ENCODE measurements around the gene KCND1.

Gene KCND1

DNA sequence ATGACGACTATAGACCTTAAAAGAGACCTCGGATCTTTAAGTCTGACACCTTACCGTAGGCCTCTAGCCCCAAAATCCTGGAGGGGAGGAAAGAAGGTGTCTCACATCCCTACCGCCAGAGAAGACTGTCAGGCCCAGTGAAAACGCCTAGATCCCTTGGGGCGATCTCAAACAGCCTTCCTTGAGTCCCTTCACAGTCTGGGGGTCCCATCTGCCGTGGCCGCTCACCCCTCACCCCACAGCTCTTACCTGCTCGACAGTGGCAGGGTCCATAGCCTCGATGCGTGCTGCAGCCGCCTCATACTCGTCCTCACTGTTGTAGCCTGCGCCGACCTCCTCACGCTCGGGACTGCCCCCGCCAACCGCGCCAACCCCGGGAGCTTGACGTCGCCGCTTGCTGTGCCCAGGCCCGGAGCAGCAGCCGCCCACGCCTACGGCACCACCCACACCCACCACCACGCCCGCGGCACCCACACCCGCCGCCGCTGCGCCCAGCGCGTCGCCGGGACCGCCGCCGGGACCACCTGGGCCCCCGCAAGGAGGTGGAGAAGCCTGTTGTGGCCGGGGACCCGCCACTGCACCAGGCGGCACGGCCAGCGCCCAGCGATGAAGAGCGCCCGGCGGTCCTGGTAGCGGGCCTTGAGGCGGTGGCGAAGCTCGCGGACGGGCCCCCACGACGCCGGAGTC, 14.8 kb downstream of the KCND1 start:
- DNase-seq (ENCODE audit: extremely low spot score), result no peak
- POLR2A ChIA-PET, result interaction anchor here (1.7 to 2.0 kb wide), 2 partner anchors 15 to 86 kb away, joined by 4 to 13 read pairs; partner anchors contain the start of gene TFE3
- TF ChIP-seq CTBP1 (IDR thresholded peaks at IDR 0.05; ENCODE audit: borderline replicate concordance) (no peak), FOXK2 (IDR thresholded peaks at IDR 0.05) (no peak), BHLHE40 (IDR thresholded peaks at IDR 0.05; ENCODE audit: borderline replicate concordance) (no peak), LEF1 (IDR thresholded peaks at IDR 0.05; ENCODE audit: borderline replicate concordance) (no peak)
- CTCF ChIA-PET, result no interaction called here

DNA sequence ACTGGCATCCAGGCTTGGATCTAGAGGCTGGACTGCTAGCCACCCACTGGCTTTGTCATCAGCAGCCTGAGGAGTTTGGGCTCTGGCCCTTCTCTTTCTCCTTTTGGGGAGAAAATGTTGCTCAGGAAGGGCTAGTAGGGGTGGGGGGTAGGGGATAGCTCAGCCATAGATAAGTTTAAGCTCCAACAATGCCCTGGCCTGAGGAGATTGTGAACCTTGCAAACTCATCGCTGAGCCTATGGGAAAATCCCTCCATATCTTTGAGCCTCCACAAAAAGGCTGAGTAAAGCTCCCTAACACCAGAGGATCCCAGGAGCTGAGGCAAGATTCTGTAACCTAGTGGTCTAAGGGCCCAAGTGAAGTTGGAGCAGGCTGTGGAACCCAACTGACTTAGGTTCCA, 23.1 kb downstream of the KCND1 start:
- DNase-seq (ENCODE audit: extremely low spot score), result no peak

DNA sequence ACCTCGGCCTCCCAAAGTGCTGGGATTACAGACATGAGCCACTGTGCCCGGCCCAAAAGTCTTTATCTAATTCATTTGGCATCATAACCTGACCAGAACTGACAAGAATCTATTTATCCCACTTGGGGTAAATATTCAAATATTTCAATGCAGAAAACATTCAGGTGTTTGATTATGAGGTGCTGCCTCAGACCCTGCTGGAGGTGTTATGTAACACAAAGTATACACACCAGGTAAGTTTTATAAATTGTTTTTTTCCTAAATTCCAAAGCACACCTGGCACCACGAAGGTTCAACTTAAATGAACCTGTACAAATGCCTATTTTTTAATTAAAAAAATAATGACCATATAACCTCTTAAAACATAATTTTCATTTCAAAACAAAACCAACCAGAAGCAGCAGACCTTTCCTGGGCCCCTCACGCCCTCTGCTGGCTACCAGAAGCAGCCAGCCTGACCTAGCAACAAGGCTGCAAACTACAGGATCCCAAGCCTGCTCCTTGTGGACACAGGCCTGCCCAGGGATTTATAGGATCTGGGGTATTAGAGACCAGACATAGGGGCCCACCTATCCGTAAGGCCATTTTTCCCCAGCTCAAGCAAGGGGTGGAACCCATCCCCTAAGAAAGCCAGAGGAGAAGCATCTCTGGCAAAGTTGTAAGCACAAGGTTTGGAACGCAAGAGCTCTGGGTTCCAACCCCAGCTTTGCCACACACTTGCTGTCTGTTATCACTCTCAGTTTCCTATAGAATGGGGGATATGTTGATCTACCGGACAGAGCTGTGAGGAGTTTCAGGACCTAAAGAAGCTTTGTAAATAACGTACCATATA, 25.9 kb downstream of the KCND1 start:
- ChIA-PET CTCF (interaction anchor here (0.7 to 0.9 kb wide), 2 partner anchors 9 to 98 kb away, joined by 3 to 4 read pairs; no protein-coding TSS in a partner anchor), POLR2A (no interaction called here)
- DNase-seq (ENCODE audit: extremely low spot score), result peak; percentile 77
- TF ChIP-seq LEF1 (IDR thresholded peaks at IDR 0.05; ENCODE audit: borderline replicate concordance), result no peak
- no peak for TF ChIP-seq BHLHE40 (IDR thresholded peaks at IDR 0.05; ENCODE audit: borderline replicate concordance)
- TF ChIP-seq SUZ12 (IDR thresholded peaks at IDR 0.05), result no peak
- TF ChIP-seq CTBP1 (IDR thresholded peaks at IDR 0.05; ENCODE audit: borderline replicate concordance), result no peak
- TF ChIP-seq SP1 (IDR thresholded peaks at IDR 0.05), result no peak
- no peak for TF ChIP-seq ARNT (IDR thresholded peaks at IDR 0.05)
- no peak for TF ChIP-seq FOXM1 (IDR thresholded peaks at IDR 0.05; ENCODE audit: borderline replicate concordance)
- no peak for TF ChIP-seq ZNF384 (IDR thresholded peaks at IDR 0.05)
- TF ChIP-seq TARDBP (IDR thresholded peaks at IDR 0.05), result no peak
- no peak for TF ChIP-seq NFRKB (IDR thresholded peaks at IDR 0.05)
- no peak for TF ChIP-seq ELF4 (IDR thresholded peaks at IDR 0.05)
- TF ChIP-seq, protein P1, sequence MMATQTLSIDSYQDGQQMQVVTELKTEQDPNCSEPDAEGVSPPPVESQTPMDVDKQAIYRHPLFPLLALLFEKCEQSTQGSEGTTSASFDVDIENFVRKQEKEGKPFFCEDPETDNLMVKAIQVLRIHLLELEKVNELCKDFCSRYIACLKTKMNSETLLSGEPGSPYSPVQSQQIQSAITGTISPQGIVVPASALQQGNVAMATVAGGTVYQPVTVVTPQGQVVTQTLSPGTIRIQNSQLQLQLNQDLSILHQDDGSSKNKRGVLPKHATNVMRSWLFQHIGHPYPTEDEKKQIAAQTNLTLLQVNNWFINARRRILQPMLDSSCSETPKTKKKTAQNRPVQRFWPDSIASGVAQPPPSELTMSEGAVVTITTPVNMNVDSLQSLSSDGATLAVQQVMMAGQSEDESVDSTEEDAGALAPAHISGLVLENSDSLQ (IDR thresholded peaks at IDR 0.05), result no peak
- no peak for TF ChIP-seq HDGF (IDR thresholded peaks at IDR 0.05; ENCODE audit: borderline replicate concordance)

More for the DNA sequence above, 23.1 kb downstream of the KCND1 start:
- TF ChIP-seq FOXA1 (IDR thresholded peaks at IDR 0.05) (no peak), L3MBTL2 (conservative IDR thresholded peaks at IDR 0.05) (no peak), ZNF384 (IDR thresholded peaks at IDR 0.05) (no peak)
- POLR2A ChIA-PET, result no interaction called here
- CTCF ChIA-PET, result no interaction called here

DNA sequence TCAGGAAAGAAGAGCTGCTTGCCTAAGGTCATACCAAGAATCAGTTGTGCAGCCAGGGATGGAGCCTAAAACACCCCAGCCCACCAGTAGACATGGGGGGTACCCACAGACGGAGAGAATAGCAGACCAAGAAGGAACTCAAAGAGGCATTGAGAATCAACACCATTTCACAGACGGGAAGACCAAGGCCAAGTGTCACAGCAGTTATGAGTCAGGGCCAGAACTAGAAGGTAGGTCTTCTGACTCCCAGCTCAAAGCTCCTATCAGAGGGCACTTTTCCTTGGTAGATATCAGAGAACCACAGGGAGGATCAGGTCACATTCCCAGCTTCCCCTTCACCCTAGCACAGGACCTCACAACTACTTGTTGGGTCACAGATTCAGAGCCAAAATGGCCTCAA, 28.7 kb downstream of the KCND1 start:
- ChIA-PET CTCF (no interaction called here), POLR2A (no interaction called here)
- DNase-seq (ENCODE audit: extremely low spot score), result no peak
- TF ChIP-seq, protein P1 (IDR thresholded peaks at IDR 0.05), result no peak
- no peak for TF ChIP-seq SUZ12 (IDR thresholded peaks at IDR 0.05)
- no peak for TF ChIP-seq FOXM1 (IDR thresholded peaks at IDR 0.05; ENCODE audit: borderline replicate concordance)
- no peak for TF ChIP-seq ELF4 (IDR thresholded peaks at IDR 0.05)
- no peak for TF ChIP-seq FOXK2 (IDR thresholded peaks at IDR 0.05)
- no peak for TF ChIP-seq BHLHE40 (IDR thresholded peaks at IDR 0.05; ENCODE audit: borderline replicate concordance)
- TF ChIP-seq SP1 (IDR thresholded peaks at IDR 0.05), result no peak
- no peak for TF ChIP-seq CTBP1 (IDR thresholded peaks at IDR 0.05; ENCODE audit: borderline replicate concordance)
- no peak for TF ChIP-seq TARDBP (IDR thresholded peaks at IDR 0.05)
- TF ChIP-seq ARNT (IDR thresholded peaks at IDR 0.05), result no peak
- TF ChIP-seq NFRKB (IDR thresholded peaks at IDR 0.05), result no peak
- TF ChIP-seq FOXA1 (IDR thresholded peaks at IDR 0.05), result no peak
- no peak for TF ChIP-seq LEF1 (IDR thresholded peaks at IDR 0.05; ENCODE audit: borderline replicate concordance)
- no peak for TF ChIP-seq HDGF (IDR thresholded peaks at IDR 0.05; ENCODE audit: borderline replicate concordance)
- TF ChIP-seq L3MBTL2 (conservative IDR thresholded peaks at IDR 0.05), result no peak
- no peak for TF ChIP-seq ZNF384 (IDR thresholded peaks at IDR 0.05)

DNA sequence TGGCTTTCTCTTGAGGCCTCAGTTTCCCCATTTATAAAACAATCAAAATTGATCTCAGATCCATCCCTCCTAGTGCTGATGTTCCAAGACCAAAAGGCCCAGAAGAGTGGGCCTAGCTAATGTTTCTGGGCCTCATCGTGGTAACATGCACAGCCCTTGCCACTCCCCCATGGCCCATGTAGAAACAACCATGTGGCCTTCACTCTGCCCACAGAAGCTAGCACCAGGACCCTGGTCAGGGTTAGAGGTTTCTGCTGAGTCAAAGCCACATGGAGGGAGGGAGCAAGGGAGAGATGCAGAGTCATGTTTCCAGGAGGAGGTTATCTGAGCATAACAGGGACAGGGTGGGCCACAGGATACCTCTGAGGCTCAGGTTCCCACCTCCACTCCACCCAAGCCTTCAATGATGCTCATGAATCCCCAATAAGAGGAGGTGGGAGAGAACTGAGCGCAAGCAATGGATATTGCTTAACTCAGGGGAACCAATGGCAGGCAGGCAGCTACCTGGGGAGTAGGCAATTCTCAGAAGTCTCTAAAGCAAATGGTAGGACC, 31.2 kb downstream of the KCND1 start:
- DNase-seq (ENCODE audit: extremely low spot score), result no peak
- TF ChIP-seq FOXM1 (IDR thresholded peaks at IDR 0.05; ENCODE audit: borderline replicate concordance) (no peak), ARNT (IDR thresholded peaks at IDR 0.05) (no peak), FOXA1 (IDR thresholded peaks at IDR 0.05) (no peak), L3MBTL2 (conservative IDR thresholded peaks at IDR 0.05) (no peak), SUZ12 (IDR thresholded peaks at IDR 0.05) (no peak), LEF1 (IDR thresholded peaks at IDR 0.05; ENCODE audit: borderline replicate concordance) (no peak), SP1 (IDR thresholded peaks at IDR 0.05) (no peak)
- POLR2A ChIA-PET, result no interaction called here
- CTCF ChIA-PET, result interaction anchor here (0.7 to 0.8 kb wide), 2 partner anchors 10 to 167 kb away, joined by 3 read pairs; no protein-coding TSS in a partner anchor

DNA sequence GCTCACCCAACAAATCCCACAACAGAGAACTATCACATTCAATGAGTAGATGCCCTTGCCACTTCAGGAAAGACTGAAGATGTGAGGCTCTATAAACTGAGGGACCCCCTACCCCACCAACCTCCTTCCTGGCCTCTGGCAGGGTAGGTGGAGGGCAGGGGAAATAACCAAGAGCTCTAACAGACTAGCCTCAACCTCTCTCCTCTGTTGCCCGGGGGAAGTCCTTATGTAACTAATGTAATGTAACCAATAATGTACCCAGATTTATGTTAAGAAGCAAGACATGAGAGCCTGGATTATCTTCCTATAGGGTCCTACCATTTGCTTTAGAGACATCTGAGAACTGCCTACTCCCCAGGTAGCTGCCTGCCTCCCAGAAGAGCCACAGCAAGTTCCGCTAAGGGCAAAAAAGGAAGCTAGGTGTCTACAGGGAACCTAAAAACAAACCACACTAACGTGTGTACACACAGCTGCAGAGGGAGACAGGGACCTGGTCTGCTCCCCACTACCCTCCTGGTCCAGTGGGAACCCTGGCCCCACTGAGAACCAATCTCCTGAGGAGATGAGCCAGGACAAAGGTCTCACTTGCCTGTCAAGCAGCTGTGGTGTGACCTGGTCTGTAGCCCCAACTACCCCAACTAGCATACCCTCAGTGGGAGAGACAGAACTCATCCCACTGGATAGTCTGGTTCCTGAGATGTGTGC, 32.0 kb downstream of the KCND1 start:
- DNase-seq (ENCODE audit: extremely low spot score), result no peak
- TF ChIP-seq LEF1 (IDR thresholded peaks at IDR 0.05; ENCODE audit: borderline replicate concordance), result no peak
- no peak for TF ChIP-seq ZNF384 (IDR thresholded peaks at IDR 0.05)
- TF ChIP-seq BHLHE40 (IDR thresholded peaks at IDR 0.05; ENCODE audit: borderline replicate concordance), result no peak
- no peak for TF ChIP-seq NFRKB (IDR thresholded peaks at IDR 0.05)
- no peak for TF ChIP-seq SP1 (IDR thresholded peaks at IDR 0.05)
- no peak for TF ChIP-seq HDGF (IDR thresholded peaks at IDR 0.05; ENCODE audit: borderline replicate concordance)
- TF ChIP-seq, protein P1 (IDR thresholded peaks at IDR 0.05), result no peak
- TF ChIP-seq FOXM1 (IDR thresholded peaks at IDR 0.05; ENCODE audit: borderline replicate concordance), result no peak
- TF ChIP-seq CTBP1 (IDR thresholded peaks at IDR 0.05; ENCODE audit: borderline replicate concordance), result no peak
- no peak for TF ChIP-seq FOXA1 (IDR thresholded peaks at IDR 0.05)
- TF ChIP-seq SUZ12 (IDR thresholded peaks at IDR 0.05), result no peak
- TF ChIP-seq L3MBTL2 (conservative IDR thresholded peaks at IDR 0.05), result no peak
- TF ChIP-seq TARDBP (IDR thresholded peaks at IDR 0.05), result no peak
- TF ChIP-seq FOXK2 (IDR thresholded peaks at IDR 0.05), result no peak
- TF ChIP-seq ELF4 (IDR thresholded peaks at IDR 0.05), result no peak
- TF ChIP-seq ARNT (IDR thresholded peaks at IDR 0.05), result no peak
- CTCF ChIA-PET, result interaction anchor here (0.7 to 0.8 kb wide), 2 partner anchors 9 to 167 kb away, joined by 3 read pairs; no protein-coding TSS in a partner anchor
- POLR2A ChIA-PET, result no interaction called here
